DND-41 (cell line): ENCODE measurements around the gene DNAH1.

Experiments used
- ATAC-seq: fragments of 200-7000 bp; cut with Tn5 transposase; 3 replicates; pipeline ENCODE4 v1.9.1; 2021; ENCODE audit warnings: low read depth; ENCODE audit not compliant: insufficient read depth
- DNase-seq: peaks from one replicate; pipeline ENCODE4 v3.0.0-alpha.2; 2020
- H2AFZ ChIP-seq: 2 replicates; pipeline ENCODE4 v1.6.0; 2012; ENCODE audit warnings: low read depth, low read length
- H3K27ac ChIP-seq: 2 replicates; pipeline ENCODE4 v1.5.1; 2012; ENCODE audit warnings: low read length, inconsistent platforms
- H3K27me3 ChIP-seq: fragments of 200-600 bp; sonication (generic); 2 replicates; pipeline ENCODE4 v1.6.0; 2012; ENCODE audit warnings: low read length, mild to moderate bottlenecking, inconsistent platforms; ENCODE audit not compliant: insufficient read depth, poor library complexity
- H3K36me3 ChIP-seq: 2 replicates; pipeline ENCODE4 v1.5.1; 2012; ENCODE audit warnings: low read length, inconsistent platforms; ENCODE audit not compliant: insufficient read depth
- H3K4me1 ChIP-seq: 2 replicates; pipeline ENCODE4 v1.5.1; 2012; ENCODE audit warnings: mild to moderate bottlenecking, low read length; ENCODE audit not compliant: insufficient read depth
- H3K4me2 ChIP-seq: 2 replicates; pipeline ENCODE4 v1.6.0; 2012; ENCODE audit warnings: mild to moderate bottlenecking, moderate library complexity, low read length, inconsistent platforms; ENCODE audit not compliant: insufficient read depth
- H3K4me3 ChIP-seq, 2 experiments: fragments of 200-600 bp in 1 of 2; shearing (Covaris generic) in 1 of 2; 2 replicates each; pipeline ENCODE4 v1.5.1; 2012 to 2016; ENCODE audit warnings: inconsistent platforms in 2 of 2, low read length in 2 of 2, mild to moderate bottlenecking in 2 of 2, low read depth in 1 of 2, moderate library complexity in 1 of 2
- H3K79me2 ChIP-seq: 2 replicates; pipeline ENCODE4 v1.6.0; 2012; ENCODE audit warnings: low read length, inconsistent platforms; ENCODE audit not compliant: insufficient read depth
- H3K9ac ChIP-seq: 2 replicates; pipeline ENCODE4 v1.6.0; 2012; ENCODE audit warnings: low read depth, mild to moderate bottlenecking, inconsistent platforms, low read length, moderate library complexity
- H3K9me3 ChIP-seq: 2 replicates; pipeline ENCODE4 v1.5.1; 2012; ENCODE audit warnings: low read length, moderate library complexity, mild to moderate bottlenecking, inconsistent platforms; ENCODE audit not compliant: insufficient read depth, severe bottlenecking
- H4K20me1 ChIP-seq: 2 replicates; pipeline ENCODE4 v1.6.0; 2012; ENCODE audit warnings: low read length; ENCODE audit not compliant: insufficient read depth
- EZH2 ChIP-seq: IDR thresholded peaks from 3 replicates; pipeline ENCODE4 v1.6.1; 2012; ENCODE audit warnings: borderline replicate concordance, low read depth, mild to moderate bottlenecking, moderate library complexity, low read length, inconsistent platforms; ENCODE audit not compliant: severe bottlenecking
- TF ChIP-seq, protein P1 (sequence below): IDR thresholded peaks from 2 replicates; pipeline ENCODE4 v1.5.1; 2012; ENCODE audit warnings: borderline replicate concordance, low read length, moderate library complexity, mild to moderate bottlenecking; ENCODE audit not compliant: poor library complexity, severe bottlenecking; ENCODE audit errors: extremely low read depth

The DNAH1 gene

DNA sequence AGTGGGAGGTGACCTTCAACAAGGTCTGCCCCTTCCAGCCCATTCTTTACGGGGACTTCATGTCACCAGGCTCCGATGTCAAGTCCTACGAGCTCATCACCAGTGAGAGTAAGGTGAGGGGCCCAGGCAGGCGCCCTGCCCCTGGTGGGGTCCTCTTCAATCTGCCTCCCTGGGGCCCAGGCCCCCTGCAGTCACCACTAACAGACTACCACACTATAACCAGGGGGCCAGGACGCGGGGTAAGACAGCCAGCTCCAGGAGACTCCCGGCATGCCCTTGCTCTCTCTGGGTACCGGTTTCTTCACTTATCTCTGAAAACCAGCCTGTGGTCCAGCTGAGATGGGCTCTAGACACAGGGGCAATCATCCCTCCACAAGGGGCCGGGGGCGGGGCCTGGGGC is 63.9 kb downstream of the DNAH1 start:
- DNase-seq, result no peak
- H3K4me3 ChIP-seq, result no peak overlapping the region
- H2AFZ ChIP-seq, result no peak overlapping the region
- no peaks in the 10 kb centered on the region for H3K9me3 ChIP-seq
- no peaks in the 10 kb centered on the region for H3K79me2 ChIP-seq
- H3K27me3 ChIP-seq, result no peaks in the 10 kb centered on the region
- no peaks in the 10 kb centered on the region for H3K36me3 ChIP-seq
- H4K20me1 ChIP-seq, result no peaks in the 10 kb centered on the region
- H3K4me1 ChIP-seq, result no peaks in the 10 kb centered on the region
- H3K9ac ChIP-seq, result no peak overlapping the region
- TF ChIP-seq, protein P1, sequence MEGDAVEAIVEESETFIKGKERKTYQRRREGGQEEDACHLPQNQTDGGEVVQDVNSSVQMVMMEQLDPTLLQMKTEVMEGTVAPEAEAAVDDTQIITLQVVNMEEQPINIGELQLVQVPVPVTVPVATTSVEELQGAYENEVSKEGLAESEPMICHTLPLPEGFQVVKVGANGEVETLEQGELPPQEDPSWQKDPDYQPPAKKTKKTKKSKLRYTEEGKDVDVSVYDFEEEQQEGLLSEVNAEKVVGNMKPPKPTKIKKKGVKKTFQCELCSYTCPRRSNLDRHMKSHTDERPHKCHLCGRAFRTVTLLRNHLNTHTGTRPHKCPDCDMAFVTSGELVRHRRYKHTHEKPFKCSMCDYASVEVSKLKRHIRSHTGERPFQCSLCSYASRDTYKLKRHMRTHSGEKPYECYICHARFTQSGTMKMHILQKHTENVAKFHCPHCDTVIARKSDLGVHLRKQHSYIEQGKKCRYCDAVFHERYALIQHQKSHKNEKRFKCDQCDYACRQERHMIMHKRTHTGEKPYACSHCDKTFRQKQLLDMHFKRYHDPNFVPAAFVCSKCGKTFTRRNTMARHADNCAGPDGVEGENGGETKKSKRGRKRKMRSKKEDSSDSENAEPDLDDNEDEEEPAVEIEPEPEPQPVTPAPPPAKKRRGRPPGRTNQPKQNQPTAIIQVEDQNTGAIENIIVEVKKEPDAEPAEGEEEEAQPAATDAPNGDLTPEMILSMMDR, result no peak
- no peak for TF ChIP-seq EZH2
- H3K27ac ChIP-seq, result no peak overlapping the region
- ATAC-seq, result no peak
- H3K4me2 ChIP-seq, result no peak overlapping the region

DNA sequence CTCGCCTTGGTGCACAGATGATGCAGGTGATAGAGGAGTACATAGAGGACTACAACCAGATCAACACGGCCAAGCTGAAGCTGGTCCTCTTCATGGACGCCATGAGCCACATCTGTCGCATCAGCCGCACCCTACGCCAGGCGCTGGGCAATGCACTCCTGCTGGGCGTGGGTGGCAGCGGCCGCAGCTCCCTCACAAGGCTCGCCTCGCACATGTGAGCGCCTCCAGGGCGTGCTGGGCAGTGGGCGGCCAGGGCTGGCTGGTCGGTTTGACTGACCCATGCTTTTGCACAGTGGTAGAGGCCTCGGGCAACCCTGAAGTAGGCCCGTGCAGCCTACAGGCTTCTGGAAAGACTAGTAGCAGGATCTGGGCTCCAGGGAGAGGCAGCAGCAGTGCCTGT is 65.5 kb downstream of the DNAH1 start:
- Histone ChIP-seq H3K9ac (no peak overlapping the region), H3K79me2 (no peaks in the 10 kb centered on the region), H2AFZ (no peak overlapping the region), H3K4me1 (no peaks in the 10 kb centered on the region), H3K27me3 (no peaks in the 10 kb centered on the region), H3K4me2 (no peak overlapping the region), H4K20me1 (no peaks in the 10 kb centered on the region; the same call in 1 of the 2 replicates), H3K9me3 (no peaks in the 10 kb centered on the region), H3K36me3 (no peaks in the 10 kb centered on the region), H3K27ac (no peak overlapping the region), H3K4me3 (no peak overlapping the region)
- no peak for TF ChIP-seq EZH2
- TF ChIP-seq, protein P1, result no peak
- ATAC-seq (no peak), DNase-seq (no peak)

DNA sequence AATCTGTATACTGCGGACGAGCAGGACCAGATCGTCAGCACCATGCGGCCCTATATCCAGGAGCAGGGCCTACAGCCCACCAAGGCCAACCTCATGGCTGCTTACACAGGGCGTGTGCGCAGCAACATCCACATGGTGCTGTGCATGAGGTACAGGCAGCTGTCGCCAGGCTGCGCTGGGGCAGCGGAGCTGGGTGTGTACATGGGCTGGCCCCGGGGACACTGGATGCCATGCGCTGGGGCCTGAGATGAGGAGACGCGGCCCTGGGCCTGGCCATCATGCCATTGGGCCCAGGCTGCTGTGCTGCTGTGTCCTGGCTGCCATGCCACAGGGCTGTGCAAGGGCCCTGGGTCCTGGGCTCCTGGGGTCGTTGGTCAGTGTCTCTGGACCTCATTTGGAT is 67.3 kb downstream of the DNAH1 start:
- H2AFZ ChIP-seq, result no peak overlapping the region
- no peaks in the 10 kb centered on the region; the same call in 1 of the 2 replicates for H4K20me1 ChIP-seq
- no peaks in the 10 kb centered on the region for H3K79me2 ChIP-seq
- no peak overlapping the region for H3K4me2 ChIP-seq
- ATAC-seq (no peak), DNase-seq (no peak)
- TF ChIP-seq, protein P1, result no peak
- no peak for TF ChIP-seq EZH2
- no peaks in the 10 kb centered on the region for H3K36me3 ChIP-seq
- H3K27me3 ChIP-seq, result no peaks in the 10 kb centered on the region
- H3K27ac ChIP-seq, result no peak overlapping the region
- no peaks in the 10 kb centered on the region for H3K4me1 ChIP-seq
- no peak overlapping the region for H3K9ac ChIP-seq
- no peak overlapping the region for H3K4me3 ChIP-seq
- H3K9me3 ChIP-seq, result no peaks in the 10 kb centered on the region
